Brain microvascular endothelial cell (primary cell): ENCODE data around the gene TRAPPC8.
"Not testable (repeated sequence)": the region's sequence is repeated elsewhere in the genome, so short reads cannot be mapped to it uniquely, and the experiment has no call there.

Source experiments
- DNase-seq: peaks from one replicate; pipeline ENCODE4 v3.0.0-alpha.2; 2020
- H3K27ac ChIP-seq: fragments of 250-450 bp; sonication (Bioruptor Pico); 2 replicates; pipeline ENCODE4 v1.5.1; 2020; ENCODE audit warnings: mild to moderate bottlenecking, moderate library complexity
- H3K27me3 ChIP-seq: fragments of 250-450 bp; sonication (Bioruptor Pico); replicated peaks from 2 replicates; pipeline ENCODE4 v1.5.1; 2020; ENCODE audit warnings: mild to moderate bottlenecking
- H3K36me3 ChIP-seq: fragments of 250-450 bp; sonication (Bioruptor Pico); replicated peaks from 2 replicates; pipeline ENCODE4 v1.5.1; 2020; ENCODE audit warnings: mild to moderate bottlenecking
- H3K4me3 ChIP-seq: 2 replicates; pipeline ENCODE4 v1.5.1; 2011; ENCODE audit warnings: low read depth, mild to moderate bottlenecking, control low read depth, low read length, moderate library complexity
- CTCF ChIP-seq: IDR thresholded peaks from 2 replicates; pipeline ENCODE4 v1.5.1; 2011; ENCODE audit warnings: low read depth, mild to moderate bottlenecking, moderate library complexity, low read length, control low read depth, inconsistent platforms; ENCODE audit errors: missing control alignments
- in situ Hi-C: cut with HindIII; loops from 2 replicates; pipeline ENCODE4 v1.10.0; 2017; ENCODE audit warnings: low sequenced_read_pairs, low pct_ligation_motif_present

The TRAPPC8 gene

GRCh38 chr18:31946305-31947046 is 3.5 kb upstream of the TRAPPC8 start:
- Histone ChIP-seq H3K27ac (no peak overlapping the region), H3K36me3 (no peaks in the 10 kb centered on the region), H3K4me3 (no peak overlapping the region), H3K27me3 (no peaks in the 10 kb centered on the region)
- no peak for DNase-seq
- in situ Hi-C loops = no loop called here
- no peak for TF ChIP-seq CTCF

- DNase-seq = no peak
Measured at GRCh38 chr18:31943878-31944816, 1.2 kb upstream of the TRAPPC8 start.

GRCh38 chr18:31942291-31942998 is 483 bp downstream of the TRAPPC8 start:
- in situ Hi-C loops = no loop called here
- DNase-seq = peak; percentile 31
- TF ChIP-seq CTCF = no peak
- peak overlapping the region; percentile 94 for H3K4me3 ChIP-seq
- H3K27ac ChIP-seq = peak overlapping the region; percentile 92
- no peaks in the 10 kb centered on the region for H3K36me3 ChIP-seq
- no peaks in the 10 kb centered on the region for H3K27me3 ChIP-seq

More at GRCh38 chr18:31943878-31944816, 1.2 kb upstream of the TRAPPC8 start:
- TF ChIP-seq CTCF = no peak
- in situ Hi-C loops = no loop called here
- peak overlapping the region; percentile 94 for H3K4me3 ChIP-seq
- no peak overlapping the region for H3K27ac ChIP-seq
- no peaks in the 10 kb centered on the region for H3K27me3 ChIP-seq
- no peaks in the 10 kb centered on the region for H3K36me3 ChIP-seq

GRCh38 chr18:31941010-31941809 is 1.7 kb downstream of the TRAPPC8 start:
- DNase-seq = no peak
- Histone ChIP-seq H3K27me3 (no peaks in the 10 kb centered on the region), H3K27ac (no peak overlapping the region), H3K36me3 (no peaks in the 10 kb centered on the region), H3K4me3 (peak overlapping the region; percentile 94)
- in situ Hi-C loops = no loop called here
- TF ChIP-seq CTCF = no peak

GRCh38 chr18:31934773-31935172 is 8.2 kb downstream of the TRAPPC8 start:
- H3K27me3 ChIP-seq, DNase-seq, H3K36me3 ChIP-seq, in situ Hi-C loops, H3K4me3 ChIP-seq, H3K27ac ChIP-seq: not testable (repeated sequence)
